LNCAP (cell line): Measurements from ENCODE around the gene COG8.

Source experiments
- CTCF ChIP-seq: fragments of 450-650 bp; IDR thresholded peaks from 2 replicates; pipeline ENCODE4 v1.5.1; 2017; ENCODE audit warnings: mild to moderate bottlenecking

The COG8 gene

DNA sequence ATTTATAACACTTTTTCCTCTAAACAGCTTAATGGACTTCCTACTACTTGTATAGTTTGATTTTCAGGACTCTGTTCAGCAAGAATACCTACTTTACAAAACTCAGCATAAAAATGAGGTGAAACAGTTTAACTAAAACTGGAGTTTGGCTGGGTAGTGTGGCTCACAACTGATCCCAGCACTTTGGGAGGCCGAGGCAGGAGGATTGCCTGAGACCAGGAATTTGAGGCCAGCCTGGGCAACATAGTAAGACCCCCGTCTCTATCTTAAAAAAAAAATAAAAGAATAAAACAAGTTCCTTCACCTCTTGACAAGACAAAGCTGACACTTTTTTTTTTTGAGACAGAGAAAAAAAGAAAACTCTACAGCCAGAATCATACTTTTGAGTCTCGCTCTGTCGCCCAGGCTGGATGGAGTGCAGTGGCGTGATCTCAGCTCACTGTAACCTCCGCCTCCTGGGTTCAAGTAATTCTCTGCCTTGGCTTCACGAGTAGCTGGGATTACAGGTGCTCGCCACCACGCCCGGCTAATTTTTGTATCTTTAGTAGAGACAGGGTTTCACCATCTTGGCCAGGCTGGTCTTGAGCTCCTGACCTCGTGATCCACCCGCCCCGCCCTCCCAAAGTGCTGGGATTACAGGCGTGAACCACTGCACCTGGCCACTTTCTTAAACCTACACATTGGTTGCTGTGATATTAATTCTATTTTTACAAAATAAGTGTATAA lies 11.6 kb downstream of the COG8 start:
- TF ChIP-seq CTCF = no peak

- no peak for TF ChIP-seq CTCF
Observed at GRCh38 chr16:69326172-69326873, 13.0 kb downstream of the COG8 start.

DNA sequence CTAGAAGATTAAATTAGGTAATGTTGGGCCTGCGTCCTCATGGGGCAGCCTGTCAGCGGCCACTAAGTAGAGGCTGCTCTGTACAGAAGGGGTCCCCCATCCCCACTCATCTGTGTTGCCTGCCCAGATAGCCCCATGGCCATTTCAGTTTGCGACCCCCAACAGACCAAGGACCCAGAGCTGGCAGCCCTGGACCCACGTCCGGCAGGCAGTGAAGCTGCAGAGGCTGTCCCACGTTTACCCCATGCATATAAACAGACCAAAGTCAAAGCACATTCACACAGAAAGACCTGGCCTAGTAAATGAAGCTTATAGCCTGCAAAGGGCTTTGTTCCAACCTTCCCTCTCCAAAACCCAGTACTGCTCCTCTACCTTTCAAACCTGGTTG lies 13.6 kb downstream of the COG8 start:
- TF ChIP-seq CTCF = no peak

DNA sequence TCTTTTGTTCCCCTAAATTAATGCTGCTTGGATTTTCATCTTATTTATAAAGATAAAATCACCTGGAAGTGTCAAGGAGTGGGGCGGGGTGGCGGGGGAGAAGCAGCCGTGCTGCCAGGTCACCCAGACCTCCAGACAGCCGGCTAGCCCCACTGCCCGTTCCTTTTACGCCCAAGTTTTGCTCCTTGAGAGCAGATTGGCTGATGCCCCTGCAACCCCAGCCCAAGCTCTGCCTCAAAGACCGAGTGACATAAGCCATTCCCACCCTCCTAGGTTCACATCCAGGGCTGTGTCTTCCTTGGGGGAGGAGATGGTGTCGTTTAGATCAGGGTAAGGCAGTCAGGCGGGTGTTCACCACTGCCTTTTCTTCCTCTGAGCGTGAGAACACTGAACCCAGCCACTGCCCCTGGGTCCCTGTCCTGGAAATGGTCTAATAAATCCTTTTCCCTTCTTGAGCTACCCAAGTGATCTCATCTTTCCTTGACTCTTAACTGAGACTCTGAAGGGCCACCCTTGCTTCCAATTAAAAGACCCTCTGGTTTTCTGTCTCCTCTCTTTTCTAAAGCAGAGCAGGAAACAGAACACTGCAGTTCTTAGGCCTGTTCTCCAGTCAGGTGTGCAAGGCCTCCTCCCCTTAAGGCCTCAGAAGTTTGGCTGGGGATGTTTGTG lies 14.6 kb downstream of the COG8 start:
- TF ChIP-seq CTCF = no peak

GRCh38 chr16:69324013-69324531 lies 15.3 kb downstream of the COG8 start:
- no peak for TF ChIP-seq CTCF

- no peak for TF ChIP-seq CTCF
Observed at GRCh38 chr16:69323415-69323814, 15.9 kb downstream of the COG8 start.

DNA sequence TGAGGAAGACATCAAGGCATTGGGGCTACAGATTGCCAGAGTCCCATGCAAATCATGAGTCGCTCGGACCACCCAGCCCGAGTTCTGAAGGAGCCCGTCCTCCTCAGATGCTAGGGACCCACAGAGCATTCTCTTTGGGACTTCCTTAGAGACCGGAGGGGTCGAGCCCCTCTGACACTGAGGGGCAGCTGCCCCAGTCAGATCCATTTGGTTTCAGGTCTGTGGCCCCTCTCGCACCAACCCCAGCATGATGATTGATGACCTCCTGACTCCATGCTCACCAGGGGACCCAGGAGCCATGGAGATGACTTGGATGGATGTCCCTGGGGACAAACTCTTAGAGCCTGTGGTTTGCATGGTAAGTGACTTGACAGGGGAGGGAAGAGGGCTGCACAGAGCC lies 17.0 kb downstream of the COG8 start:
- TF ChIP-seq CTCF = no peak
